LNCAP (cell line): ENCODE results near the gene INPP5D.

Experiments used
- CTCF ChIP-seq: fragments of 450-650 bp; IDR thresholded peaks from 2 replicates; pipeline ENCODE4 v1.5.1; 2017; ENCODE audit warnings: mild to moderate bottlenecking

INPP5D gene

GRCh38 chr2:233210843-233211547, 150.9 kb downstream of the INPP5D start:
- no peak for TF ChIP-seq CTCF

- no peak for TF ChIP-seq CTCF
Observed at GRCh38 chr2:233211548-233211895, 151.4 kb downstream of the INPP5D start.

GRCh38 chr2:233213011-233213410, 152.9 kb downstream of the INPP5D start:
- no peak for TF ChIP-seq CTCF

GRCh38 chr2:233213975-233214374, 153.8 kb downstream of the INPP5D start:
- TF ChIP-seq CTCF, result no peak

GRCh38 chr2:233217892-233218377, 157.8 kb downstream of the INPP5D start:
- no peak for TF ChIP-seq CTCF

- no peak for TF ChIP-seq CTCF
Observed at GRCh38 chr2:233218836-233219235, 158.7 kb downstream of the INPP5D start.

GRCh38 chr2:233219848-233220247, 159.7 kb downstream of the INPP5D start:
- no peak for TF ChIP-seq CTCF
